Measurements from ENCODE around the gene MIPOL1.

The MIPOL1 gene

GRCh38 chr14:37466623-37467088 is 268.9 kb downstream of the MIPOL1 start:
- DNase-seq: no peak

- no peak for DNase-seq
Measured at GRCh38 chr14:37469650-37470049, 271.9 kb downstream of the MIPOL1 start.

- no peak for DNase-seq
Measured at GRCh38 chr14:37470251-37470650, 272.5 kb downstream of the MIPOL1 start.

GRCh38 chr14:37472906-37473305 is 275.2 kb downstream of the MIPOL1 start:
- DNase-seq: no peak

GRCh38 chr14:37474191-37474590 is 276.5 kb downstream of the MIPOL1 start:
- DNase-seq: no peak

GRCh38 chr14:37480446-37481290 is 282.9 kb downstream of the MIPOL1 start:
- DNase-seq: no peak

- no peak for DNase-seq
Measured at GRCh38 chr14:37482428-37482827, 284.7 kb downstream of the MIPOL1 start.

- no peak for DNase-seq
Measured at GRCh38 chr14:37483672-37484071, 285.9 kb downstream of the MIPOL1 start.

- DNase-seq: no peak
Measured at GRCh38 chr14:37490607-37491006, 292.9 kb downstream of the MIPOL1 start.

GRCh38 chr14:37491076-37491475 is 293.3 kb downstream of the MIPOL1 start:
- no peak for DNase-seq

- no peak for DNase-seq
Measured at GRCh38 chr14:37493606-37494005, 295.9 kb downstream of the MIPOL1 start.

- no peak for DNase-seq
Measured at GRCh38 chr14:37497422-37497821, 299.7 kb downstream of the MIPOL1 start.

- DNase-seq: no peak
Measured at GRCh38 chr14:37501877-37502276, 304.1 kb downstream of the MIPOL1 start.

- DNase-seq: no peak
Measured at GRCh38 chr14:37508503-37508902, 310.8 kb downstream of the MIPOL1 start.

GRCh38 chr14:37512173-37512572 is 314.4 kb downstream of the MIPOL1 start:
- no peak for DNase-seq

- no peak for DNase-seq
Measured at GRCh38 chr14:37515771-37516170, 318.0 kb downstream of the MIPOL1 start.

- no peak for DNase-seq
Measured at GRCh38 chr14:37526994-37527393, 329.3 kb downstream of the MIPOL1 start.

GRCh38 chr14:37539992-37540391 is 342.3 kb downstream of the MIPOL1 start:
- no peak for DNase-seq

- no peak for DNase-seq
Measured at GRCh38 chr14:37544407-37544806, 346.7 kb downstream of the MIPOL1 start.

GRCh38 chr14:37545174-37545573 is 347.4 kb downstream of the MIPOL1 start:
- DNase-seq: no peak

- DNase-seq: no peak
Measured at GRCh38 chr14:37546621-37547447, 349.1 kb downstream of the MIPOL1 start.

GRCh38 chr14:37550511-37550910 is 352.8 kb downstream of the MIPOL1 start:
- no peak for DNase-seq

GRCh38 chr14:37551119-37551518 is 353.4 kb downstream of the MIPOL1 start:
- no peak for DNase-seq

All from central memory CD4-positive, alpha-beta T cell (primary cell).